Measurements from ENCODE around the gene PTK7. TPM values are rescaled to one million over a fixed set of nuclear protein-coding genes. Genes with fewer than 3 reads are reported as not detected.
A peak's percentile ranks its signal among the peaks of the same experiment; 100 is the strongest.

Gene PTK7
- polyA plus RNA-seq, 4 donors, result 228 to 269 (median 239) TPM

- DNase-seq (ENCODE audit: low read depth in 4 of 4, low spot score in 3 of 4), result no peak
These were observed 6.9 kb downstream of the PTK7 start for GRCh38 chr6:43082806-43083655.

- DNase-seq (ENCODE audit: low read depth in 4 of 4, low spot score in 3 of 4), result no peak
These were observed 10.0 kb downstream of the PTK7 start for GRCh38 chr6:43086022-43086658.

GRCh38 chr6:43088654-43089056 is 12.5 kb downstream of the PTK7 start:
- DNase-seq (ENCODE audit: low read depth in 4 of 4, low spot score in 3 of 4), result no peak

GRCh38 chr6:43089467-43089866 is 13.4 kb downstream of the PTK7 start:
- no peak for DNase-seq (ENCODE audit: low read depth in 4 of 4, low spot score in 3 of 4)

GRCh38 chr6:43089874-43090558 is 13.9 kb downstream of the PTK7 start:
- DNase-seq (ENCODE audit: low read depth in 4 of 4, low spot score in 3 of 4), result no peak

- peak in 1 of 4 donors; percentile 76 for DNase-seq (ENCODE audit: low read depth in 4 of 4, low spot score in 3 of 4)
These were observed 14.4 kb downstream of the PTK7 start for GRCh38 chr6:43090559-43090956.

GRCh38 chr6:43091020-43091419 is 14.9 kb downstream of the PTK7 start:
- no peak for DNase-seq (ENCODE audit: low read depth in 4 of 4, low spot score in 3 of 4)

- DNase-seq (ENCODE audit: low read depth in 4 of 4, low spot score in 3 of 4), result no peak
These were observed 15.4 kb downstream of the PTK7 start for GRCh38 chr6:43091436-43091991.

GRCh38 chr6:43092635-43093034 is 16.5 kb downstream of the PTK7 start:
- no peak for DNase-seq (ENCODE audit: low read depth in 4 of 4, low spot score in 3 of 4)

- DNase-seq (ENCODE audit: low read depth in 4 of 4, low spot score in 3 of 4), result no peak
These were observed 17.5 kb downstream of the PTK7 start for GRCh38 chr6:43093436-43094289.

GRCh38 chr6:43095939-43096338 is 19.8 kb downstream of the PTK7 start:
- no peak for DNase-seq (ENCODE audit: low read depth in 4 of 4, low spot score in 3 of 4)

- no peak for DNase-seq (ENCODE audit: low read depth in 4 of 4, low spot score in 3 of 4)
These were observed 20.5 kb downstream of the PTK7 start for GRCh38 chr6:43096451-43097097.

- DNase-seq (ENCODE audit: low read depth in 4 of 4, low spot score in 3 of 4), result no peak
These were observed 21.0 kb downstream of the PTK7 start for GRCh38 chr6:43097098-43097489.

- no peak for DNase-seq (ENCODE audit: low read depth in 4 of 4, low spot score in 3 of 4)
These were observed 21.4 kb downstream of the PTK7 start for GRCh38 chr6:43097502-43097901.

- no peak for DNase-seq (ENCODE audit: low read depth in 4 of 4, low spot score in 3 of 4)
These were observed 25.4 kb downstream of the PTK7 start for GRCh38 chr6:43101497-43101896.

GRCh38 chr6:43103253-43103876 is 27.3 kb downstream of the PTK7 start:
- DNase-seq (ENCODE audit: low read depth in 4 of 4, low spot score in 3 of 4), result no peak

- DNase-seq (ENCODE audit: low read depth in 4 of 4, low spot score in 3 of 4), result no peak
These were observed 29.6 kb downstream of the PTK7 start for GRCh38 chr6:43105538-43106222.

GRCh38 chr6:43107344-43108062 is 31.4 kb downstream of the PTK7 start:
- no peak for DNase-seq (ENCODE audit: low read depth in 4 of 4, low spot score in 3 of 4)
